Measurements from ENCODE around the gene PXMP2.
"Not testable (repeated sequence)": the region's sequence is repeated elsewhere in the genome, so short reads cannot be mapped to it uniquely, and the experiment has no call there.

The PXMP2 gene

DNA sequence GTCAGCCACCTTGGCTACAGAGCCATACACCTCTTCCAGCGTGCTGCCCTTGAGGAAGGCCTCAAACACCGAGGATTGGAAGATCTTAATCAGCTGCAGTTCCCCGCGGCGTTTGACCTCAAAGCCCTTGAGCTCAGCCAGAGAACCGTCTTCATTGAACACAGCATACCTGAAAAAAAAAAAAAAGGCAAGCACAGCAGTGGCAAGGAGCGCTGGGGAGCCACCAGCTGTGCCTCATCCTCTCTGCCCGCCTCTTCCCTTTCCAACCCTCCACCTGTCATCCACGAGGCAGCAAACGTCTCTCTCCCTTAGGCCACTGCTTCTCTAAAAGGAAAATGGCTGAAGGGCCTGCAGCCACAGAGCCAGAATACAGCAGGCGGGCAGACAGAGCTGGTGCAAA lies 26.4 kb upstream of the PXMP2 start:
- no peak for FAIRE-seq

DNA sequence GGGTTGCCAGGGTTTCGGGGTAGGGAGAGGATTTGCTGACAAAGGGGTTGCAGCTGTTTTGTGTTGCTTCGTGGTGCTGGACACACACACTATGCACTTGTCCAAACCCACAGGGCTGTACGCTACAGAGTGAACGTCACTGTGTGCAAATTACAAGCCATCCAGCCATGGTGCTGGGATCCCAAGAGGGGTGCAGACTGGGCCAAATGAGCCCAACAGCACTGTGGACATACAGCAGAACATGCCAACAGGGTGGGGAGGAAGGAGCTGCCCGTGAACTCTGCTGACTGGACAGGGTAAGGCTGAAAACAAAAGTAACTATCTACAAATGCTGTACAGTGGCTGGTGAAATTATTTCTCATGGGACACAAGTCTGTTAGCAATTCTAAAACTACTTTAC lies 25.4 kb upstream of the PXMP2 start:
- FAIRE-seq = no peak

DNA sequence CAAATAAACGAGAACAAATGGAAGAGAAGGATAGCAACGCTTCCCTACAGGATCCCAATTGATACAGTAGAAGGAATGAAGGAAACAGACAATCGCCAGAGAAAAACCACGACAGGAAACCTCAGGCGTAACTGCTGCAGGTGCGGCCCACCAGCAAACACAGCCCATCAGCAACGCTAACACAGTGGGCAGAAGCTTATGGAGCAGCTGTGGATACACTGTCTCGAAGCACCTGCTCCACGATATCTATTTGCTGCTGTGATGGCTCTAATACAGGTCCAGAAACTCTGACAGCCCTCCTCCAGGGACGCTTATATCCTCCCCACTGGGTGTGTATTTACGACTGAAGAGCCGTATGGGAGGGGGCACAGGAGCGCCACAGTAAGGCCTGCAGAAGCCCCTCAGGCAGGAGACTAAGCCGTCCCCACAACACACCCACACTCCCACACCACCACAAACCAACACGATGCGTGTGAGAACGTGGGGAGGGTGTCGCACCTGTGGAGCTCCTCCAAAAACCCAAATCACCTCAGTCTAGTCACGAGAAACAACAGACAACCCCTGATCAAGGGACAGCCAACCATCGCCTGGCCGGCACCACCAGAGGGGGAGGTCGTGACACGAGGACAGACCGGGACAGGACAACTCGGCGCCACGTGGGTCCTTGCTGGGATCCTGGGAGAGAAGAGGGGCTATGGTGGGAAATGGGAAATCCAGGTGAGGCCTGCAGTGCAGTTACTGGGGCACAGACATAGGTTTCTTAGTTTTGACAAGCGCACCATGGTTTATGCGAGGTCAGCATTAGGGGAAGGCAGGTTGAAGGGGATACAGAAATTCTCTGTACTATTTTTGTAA lies 24.3 kb upstream of the PXMP2 start:
- FAIRE-seq = no peak

DNA sequence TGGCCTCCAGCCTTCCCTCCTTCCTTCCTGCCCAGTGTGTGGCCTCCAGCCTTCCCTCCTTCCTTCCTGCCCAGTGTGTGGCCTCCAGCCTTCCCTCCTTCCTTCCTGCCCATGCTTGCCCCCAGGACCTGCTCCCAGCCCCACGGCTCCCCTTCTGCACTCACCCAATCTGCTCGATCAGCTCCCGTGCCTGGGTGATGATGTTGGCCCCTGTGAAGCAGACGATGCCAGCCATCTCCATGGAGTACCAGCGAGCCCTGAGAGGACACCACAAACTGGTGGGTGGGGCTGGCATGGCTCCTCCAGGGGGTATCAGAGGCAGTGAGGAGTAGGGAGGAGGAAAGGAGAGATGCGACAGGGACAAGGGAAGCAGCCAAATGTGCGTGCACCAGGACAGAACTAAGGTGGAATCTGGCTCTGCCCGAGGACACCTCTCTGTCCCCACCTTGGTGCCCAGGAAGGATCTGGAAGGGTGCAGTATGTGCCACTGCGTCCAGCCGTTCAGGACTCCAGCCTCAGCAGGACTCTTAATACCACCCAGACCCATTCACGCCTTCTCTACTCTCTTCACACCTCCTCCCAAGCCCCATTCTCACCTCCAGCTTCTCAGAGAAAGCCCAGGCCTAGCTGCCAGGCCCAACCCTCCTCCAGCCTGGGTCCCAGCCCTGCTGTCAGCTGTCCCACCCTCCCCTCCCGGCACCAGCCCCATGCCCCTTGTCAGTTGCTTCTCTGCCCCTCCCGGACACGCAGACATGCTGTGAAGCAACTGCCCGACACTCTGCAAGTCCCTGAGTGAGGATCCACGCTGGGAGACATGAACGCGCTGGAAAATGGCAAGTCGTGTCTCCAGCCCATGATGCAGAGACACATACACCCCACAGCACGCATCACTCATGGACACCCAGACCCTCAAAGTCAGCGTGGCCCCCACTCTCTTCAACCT lies 22.9 kb upstream of the PXMP2 start:
- FAIRE-seq = no peak

DNA sequence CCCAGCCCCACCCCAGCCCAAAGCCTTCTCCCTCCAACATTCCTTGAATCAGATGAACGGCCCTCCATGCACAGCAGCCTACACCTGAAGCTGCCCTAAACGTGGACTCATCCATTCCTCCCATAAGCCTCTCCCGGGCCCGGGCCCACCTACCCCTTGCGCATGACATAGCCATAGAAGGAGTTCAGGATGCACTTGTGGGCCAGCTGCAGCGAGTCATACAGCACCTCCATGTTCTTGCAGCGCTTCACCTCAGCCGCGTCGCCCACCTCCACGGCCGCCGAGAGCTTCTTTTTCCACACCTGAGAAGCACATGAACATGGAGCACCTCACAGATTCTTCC lies 22.3 kb upstream of the PXMP2 start:
- no peak for FAIRE-seq

DNA sequence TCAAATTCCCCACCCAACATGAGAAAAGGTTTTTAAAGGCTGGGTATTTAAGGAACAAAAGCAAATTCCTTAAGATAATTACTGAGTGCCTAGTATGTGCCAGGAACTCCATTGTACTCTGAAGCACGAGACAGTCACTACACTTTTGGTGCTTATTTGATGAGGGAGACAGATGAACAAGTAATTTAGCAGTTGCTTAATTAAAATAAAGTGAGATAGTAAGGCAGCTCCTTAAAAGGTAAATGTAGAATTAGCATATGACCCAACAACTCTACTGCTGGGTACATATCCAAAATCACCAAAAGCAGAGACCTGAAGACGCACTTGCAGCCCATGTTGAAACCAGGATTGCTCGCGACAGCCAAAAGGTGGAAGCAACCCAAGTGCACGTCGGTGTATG lies 21.6 kb upstream of the PXMP2 start:
- FAIRE-seq = no peak

DNA sequence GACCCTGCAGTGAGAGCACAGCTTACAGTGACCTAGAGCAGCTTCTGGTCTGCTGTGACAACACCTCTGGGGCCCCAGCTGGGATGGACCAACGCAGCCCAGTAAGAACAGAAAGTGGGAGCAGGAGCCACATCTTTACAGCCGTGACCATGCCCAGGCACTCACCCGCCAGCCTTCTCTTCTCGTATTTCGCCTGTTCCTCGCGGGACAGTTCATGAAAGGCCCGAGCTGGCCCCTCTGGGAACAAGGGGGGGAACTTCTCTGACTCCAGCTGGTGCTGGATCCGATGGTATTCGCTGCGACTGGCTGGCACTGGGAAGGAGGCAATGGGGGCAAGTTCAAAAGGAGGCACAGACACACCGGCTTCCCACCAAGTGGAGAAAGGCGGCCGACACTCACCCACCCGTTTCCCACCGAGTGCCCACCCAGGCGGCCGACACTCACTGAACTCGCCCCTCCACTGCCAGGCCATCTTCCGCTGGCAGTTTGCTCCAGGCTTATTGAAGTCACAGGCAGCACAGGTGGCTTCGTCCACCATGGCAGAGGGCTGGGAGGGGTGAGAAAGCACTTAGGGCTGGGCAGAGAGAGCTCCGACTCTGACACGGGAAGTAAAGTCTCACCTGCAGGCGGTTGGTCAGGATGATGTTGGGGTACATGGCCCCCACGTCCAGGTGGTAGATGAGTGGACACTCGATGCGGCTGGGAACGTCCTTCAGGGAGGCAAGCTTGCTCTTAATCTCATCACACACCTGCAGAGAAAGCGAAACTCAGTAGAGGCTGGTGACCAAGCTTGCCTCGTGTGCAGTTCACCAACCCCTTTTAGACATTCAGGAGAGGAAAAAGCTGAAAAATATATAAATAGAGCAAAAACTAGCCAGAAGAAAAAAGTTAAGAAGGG lies 18.9 kb upstream of the PXMP2 start:
- FAIRE-seq = no peak

DNA sequence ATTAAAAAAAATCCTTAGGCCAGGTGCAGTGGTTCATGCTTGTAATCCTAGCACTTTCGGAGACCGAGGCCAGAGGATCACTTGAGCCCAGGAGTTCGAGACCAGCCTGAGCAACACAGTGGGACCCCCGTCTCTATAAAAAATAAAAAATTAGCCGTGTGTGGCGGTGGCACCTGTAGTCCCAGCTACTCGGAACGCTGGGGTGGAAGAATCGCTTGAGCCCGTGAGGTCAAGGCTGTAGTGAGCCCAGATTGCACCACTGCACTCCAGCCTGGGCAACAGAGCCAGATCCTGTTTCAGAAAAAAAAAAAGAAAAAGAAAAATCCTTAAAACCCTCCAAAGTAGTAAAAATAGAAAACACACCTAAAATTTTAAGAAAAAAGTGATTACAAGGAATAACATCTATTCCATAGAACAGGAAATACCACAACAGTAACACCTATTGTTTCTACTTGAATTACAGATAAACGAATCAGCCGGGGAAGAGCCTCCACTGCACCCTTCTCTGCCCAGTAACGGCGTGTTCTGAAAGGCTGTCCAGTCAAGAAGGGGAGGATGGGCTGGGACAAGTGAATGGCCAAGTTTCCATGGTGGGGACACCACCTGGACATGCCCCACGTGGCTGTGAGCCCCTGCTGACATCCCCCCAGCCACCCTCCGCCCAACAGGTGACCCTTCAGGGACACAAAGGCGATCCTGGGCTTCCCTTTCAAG lies 18.1 kb upstream of the PXMP2 start:
- no peak for FAIRE-seq

DNA sequence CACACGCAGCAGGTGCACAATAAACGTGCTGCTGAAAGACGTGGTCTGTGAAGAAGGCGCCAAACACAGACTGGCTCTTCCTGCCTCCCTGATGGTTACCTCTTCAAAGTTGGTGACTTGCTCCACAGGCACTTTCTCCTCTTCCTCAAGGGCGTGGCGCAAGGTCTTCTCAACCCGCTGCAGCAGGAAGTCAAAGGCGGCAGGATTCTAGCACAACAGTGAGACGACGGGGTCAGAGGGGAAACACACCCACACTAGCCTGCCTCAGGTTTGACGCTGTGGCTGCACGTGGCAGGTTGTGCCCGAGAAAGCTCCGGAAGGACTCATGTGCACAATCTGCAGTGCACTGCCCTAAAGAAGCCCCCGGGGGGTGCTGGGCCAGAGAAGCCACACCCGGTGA lies 15.3 kb upstream of the PXMP2 start:
- no peak for FAIRE-seq

DNA sequence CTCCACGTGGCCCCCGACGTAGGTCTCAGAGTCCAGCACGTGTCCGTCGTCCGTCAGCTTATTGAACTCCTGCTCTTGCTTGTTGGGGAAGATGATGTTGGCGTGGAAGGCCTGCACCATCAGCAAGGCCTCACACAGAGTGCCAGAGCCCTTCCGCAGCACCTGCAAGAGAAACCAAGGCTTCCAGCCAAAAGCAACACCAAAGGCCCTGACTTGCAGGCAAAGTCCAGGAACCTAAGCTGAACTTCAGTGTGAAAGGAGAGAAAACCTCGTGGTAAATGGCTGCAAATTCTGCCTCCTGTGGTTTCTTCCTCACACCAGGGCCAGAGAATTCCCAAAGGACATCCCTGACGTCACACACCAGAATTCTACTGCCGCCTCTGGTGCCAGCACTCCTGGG lies 14.7 kb upstream of the PXMP2 start:
- FAIRE-seq = no peak

DNA sequence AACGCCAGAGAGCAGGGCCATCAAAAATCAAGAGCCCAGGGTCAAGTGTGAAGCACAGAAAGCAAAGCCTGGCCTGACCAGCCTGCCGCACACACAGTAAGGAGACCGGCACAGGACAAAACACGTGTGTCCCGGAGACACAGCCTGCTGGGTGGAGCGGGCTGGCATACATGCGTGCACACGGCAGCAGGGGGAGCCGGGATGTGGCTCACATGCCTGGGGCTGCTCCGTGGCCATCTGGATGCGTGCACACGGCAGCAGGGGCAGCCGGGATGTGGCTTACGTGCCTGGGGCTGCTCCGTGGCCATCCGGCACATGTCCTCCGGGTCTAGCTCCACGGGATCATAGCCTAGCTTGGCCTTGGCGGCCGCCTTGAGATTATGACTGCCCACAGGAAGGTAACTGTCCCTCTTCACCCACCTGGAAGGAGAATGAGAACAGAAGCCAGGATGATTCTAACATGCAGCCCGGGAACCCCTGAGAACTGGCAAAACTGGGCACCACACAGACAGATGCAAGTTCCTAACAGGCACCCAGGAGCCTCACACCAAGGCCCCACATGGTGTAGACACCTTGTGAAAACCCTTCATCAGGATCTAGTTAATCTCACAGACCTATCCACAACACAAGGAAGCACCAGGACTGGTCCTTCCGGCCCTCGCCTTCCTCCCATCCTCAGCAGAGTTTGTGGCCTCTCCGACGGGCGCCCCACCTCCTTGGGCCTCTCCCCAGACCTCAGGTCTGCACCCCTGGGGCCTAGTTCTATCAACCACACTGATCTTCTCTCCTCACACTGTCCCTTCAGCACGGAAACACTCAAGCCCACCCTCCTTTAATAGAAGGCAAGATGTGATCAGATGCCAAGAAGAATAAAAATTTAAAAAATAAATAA lies 13.9 kb upstream of the PXMP2 start:
- no peak for FAIRE-seq

DNA sequence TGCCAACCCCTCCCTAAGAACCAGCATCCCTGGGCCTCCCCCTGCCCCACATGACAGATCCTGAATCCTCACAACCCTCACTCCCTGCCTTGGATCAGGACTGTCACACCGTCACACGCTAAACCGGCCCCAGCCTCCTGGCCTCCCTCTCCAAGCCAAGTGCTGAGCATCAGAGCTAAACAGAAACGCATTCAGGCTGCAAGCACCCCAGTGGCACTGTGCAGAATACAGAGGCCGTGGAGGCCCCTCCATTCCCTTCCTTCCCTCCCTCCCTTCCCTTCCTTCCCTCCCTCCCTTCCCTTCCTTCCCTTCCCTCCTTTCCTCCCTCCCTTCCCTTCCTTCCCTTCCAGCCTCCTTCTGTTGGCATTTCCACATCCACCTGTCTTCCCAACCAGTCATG lies 12.8 kb upstream of the PXMP2 start:
- FAIRE-seq = no peak

DNA sequence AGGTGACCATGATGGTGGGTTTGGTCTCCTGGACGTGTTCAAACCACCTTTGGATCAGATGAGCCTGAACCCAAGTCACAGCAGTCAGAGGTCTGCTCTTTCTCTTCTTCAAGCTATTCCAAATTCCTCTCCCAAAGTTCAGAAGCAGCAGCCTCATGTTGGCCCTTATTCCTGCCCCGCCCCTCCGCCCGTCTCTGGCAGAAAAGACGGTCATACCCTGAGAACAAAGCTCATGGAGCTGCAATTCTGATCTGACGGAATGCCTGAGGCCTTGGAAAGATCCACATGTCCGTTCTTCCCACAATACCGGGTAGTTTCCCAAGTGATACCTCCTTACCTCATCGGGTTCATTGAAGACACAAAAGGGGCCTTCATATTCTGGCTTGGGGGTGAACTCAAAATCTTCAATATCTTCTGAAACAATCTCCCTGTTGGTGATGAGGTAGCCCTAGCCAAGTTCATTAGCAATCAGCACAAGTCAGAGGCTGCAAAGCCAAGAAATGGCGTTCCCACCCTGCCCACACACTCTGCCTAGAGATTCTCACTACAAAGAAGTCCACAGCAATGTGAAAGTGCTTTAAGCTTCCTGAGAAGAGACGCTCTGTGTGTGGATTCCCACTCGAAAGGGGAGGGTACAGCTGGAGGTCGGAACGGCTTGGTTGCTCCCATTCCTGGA lies 11.5 kb upstream of the PXMP2 start:
- FAIRE-seq = no peak

DNA sequence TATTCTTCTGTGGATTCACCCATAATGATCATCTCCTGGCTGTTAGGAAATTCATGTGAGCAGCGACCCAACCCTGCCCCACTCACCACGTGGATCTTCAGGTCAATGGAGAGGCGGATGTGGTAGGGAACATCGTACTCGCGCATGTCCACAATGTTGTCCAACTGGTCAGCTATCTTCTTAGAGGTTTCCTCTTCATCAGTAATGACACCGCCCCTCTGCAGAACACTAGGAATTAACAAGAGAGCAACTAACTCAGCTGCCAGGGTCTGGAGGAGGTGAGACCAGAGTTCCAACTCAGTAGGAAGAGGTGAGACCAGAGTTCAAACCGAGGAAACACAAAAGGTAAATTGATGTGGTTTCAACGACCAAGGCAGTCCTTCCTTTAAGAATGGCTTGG lies 9.9 kb upstream of the PXMP2 start:
- FAIRE-seq = no peak

DNA sequence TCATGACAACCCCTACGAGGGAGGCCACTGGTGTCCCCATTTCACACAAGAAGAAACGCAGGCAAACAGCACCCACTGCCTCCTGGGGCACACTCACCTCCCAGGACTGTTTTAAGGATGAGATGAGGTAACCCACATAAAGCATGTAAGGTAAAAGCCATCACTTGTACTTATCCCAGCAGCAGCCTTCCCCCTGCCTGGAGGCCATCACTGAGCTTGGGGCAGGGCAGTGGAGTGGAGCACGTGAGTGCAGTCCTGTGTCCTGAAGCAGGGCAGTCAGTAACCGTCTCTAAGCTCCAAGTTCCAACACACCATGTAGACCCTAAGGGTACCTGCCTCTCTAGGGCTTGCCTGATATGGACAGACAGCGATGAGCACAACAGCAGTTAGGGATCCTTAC lies 2.0 kb upstream of the PXMP2 start:
- FAIRE-seq = no peak

DNA sequence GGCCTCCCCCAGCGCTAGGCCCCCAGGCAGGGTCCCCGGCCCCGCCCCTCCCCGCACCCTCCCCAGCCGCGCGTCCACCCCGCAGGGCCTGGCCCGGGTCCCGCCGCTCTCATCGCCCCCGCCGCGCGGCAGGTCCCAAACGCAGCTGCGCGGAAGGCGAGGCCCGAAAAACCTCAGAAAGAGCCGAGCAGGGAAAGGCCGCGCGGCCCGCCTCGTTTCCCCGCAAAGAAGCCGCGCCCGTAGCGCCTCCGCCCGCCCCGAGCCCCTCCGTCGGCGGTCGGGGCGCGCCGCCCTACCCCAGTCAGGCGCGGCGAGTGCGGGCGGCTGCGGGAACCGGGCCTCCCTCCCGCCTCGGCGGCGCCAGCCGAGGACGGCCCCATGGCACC lies 569 bp upstream of the PXMP2 start:
- FAIRE-seq = no peak

DNA sequence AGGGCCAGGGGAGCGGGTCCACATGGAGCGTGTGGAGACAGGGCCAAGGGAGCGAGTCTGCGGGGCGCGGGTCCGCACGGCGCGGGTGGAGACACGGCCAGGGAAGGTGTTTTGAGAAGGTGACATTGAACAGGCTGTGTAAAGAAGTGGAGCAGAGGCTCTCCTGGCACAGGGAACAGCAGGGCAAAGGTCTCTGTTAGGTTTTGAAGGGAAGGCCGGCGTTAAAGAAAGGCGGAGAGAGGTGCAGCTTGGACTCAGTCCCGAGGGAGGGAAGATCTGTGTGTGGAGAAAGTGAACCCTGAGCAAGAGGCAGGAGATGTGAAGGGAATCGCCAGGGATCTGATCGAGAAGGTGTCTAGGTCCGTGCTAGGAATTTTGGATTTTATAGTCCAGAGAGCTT lies 1.8 kb downstream of the PXMP2 start:
- FAIRE-seq = no peak

DNA sequence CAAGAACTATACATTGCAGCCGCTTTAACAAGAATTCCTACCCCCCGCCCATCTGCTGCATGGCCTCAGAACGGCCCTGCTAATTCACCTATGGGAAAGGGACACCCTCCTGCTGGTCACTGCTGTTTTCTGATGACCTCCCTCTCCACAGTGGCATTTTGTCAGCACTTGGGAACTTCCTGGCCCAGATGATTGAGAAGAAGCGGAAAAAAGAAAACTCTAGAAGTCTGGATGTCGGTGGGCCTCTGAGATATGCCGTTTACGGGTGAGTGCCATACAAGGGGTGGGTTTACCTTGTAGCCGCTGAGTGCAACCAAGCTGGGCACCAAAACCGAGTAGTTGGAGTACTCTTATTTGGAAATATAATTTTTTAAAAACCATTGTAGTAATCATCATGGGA lies 2.7 kb downstream of the PXMP2 start:
- no peak for FAIRE-seq

DNA sequence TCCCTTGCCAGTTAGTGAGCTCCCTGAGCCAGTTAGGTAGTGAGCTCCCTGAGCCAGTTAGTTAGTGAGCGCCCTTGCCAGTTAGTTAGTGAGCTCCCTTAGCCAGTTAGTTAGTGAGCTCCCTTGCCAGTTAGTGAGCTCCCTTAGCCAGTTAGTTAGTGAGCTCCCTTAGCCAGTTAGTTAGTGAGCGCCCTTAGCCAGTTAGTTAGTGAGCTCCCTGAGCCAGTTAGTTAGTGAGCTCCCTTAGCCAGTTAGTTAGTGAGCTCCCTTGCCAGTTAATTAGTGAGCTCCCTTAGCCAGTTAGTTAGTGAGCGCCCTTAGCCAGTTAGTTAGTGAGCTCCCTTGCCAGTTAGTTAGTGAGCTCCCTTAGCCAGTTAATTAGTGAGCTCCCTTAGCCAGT lies 4.6 kb downstream of the PXMP2 start:
- not testable (repeated sequence) for FAIRE-seq

DNA sequence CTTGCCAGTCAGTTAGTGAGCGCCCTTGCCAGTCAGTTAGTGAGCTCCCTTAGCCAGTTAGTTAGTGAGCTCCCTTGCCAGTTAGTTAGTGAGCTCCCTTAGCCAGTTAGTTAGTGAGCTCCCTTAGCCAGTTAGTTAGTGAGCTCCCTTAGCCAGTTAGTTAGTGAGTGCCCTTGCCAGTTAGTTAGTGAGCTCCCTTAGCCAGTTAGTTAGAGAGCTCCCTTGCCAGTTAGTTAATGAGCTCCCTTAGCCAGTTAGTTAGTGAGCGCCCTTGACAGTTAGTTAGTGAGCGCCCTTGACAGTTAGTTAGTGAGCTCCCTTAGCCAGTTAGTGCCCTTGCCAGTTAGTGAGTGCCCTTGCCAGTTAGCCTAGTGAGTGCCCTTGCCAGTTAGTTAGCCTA lies 7.5 kb downstream of the PXMP2 start:
- not testable (repeated sequence) for FAIRE-seq

DNA sequence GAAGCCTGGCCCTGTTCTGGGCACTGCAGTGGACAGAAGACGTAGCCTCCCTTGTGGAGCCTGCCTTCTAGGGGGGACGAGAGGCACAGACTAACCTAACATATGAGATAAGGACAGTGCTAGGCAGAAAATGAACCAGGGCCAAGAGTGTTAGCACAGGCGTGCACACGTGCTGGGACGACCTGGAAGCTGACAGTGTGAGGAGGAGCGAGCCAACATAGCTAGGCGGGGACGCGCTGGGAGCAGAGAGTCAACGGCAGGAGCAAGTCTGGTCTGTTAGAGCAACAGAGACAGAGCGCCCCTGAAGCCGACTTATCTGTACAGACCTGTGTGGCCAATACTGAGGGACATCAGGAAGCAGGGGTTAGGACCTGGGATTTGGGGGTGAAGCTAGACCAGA lies 8.0 kb downstream of the PXMP2 start:
- FAIRE-seq = no peak
